Measurements from ENCODE around the gene SLC66A2. TPM values are rescaled to one million over a fixed set of nuclear protein-coding genes. Genes with fewer than 3 reads are reported as not detected.

Gene SLC66A2
- total RNA-seq, 2 experiments from 2014 or later, result 44.5 to 44.8 TPM

DNA sequence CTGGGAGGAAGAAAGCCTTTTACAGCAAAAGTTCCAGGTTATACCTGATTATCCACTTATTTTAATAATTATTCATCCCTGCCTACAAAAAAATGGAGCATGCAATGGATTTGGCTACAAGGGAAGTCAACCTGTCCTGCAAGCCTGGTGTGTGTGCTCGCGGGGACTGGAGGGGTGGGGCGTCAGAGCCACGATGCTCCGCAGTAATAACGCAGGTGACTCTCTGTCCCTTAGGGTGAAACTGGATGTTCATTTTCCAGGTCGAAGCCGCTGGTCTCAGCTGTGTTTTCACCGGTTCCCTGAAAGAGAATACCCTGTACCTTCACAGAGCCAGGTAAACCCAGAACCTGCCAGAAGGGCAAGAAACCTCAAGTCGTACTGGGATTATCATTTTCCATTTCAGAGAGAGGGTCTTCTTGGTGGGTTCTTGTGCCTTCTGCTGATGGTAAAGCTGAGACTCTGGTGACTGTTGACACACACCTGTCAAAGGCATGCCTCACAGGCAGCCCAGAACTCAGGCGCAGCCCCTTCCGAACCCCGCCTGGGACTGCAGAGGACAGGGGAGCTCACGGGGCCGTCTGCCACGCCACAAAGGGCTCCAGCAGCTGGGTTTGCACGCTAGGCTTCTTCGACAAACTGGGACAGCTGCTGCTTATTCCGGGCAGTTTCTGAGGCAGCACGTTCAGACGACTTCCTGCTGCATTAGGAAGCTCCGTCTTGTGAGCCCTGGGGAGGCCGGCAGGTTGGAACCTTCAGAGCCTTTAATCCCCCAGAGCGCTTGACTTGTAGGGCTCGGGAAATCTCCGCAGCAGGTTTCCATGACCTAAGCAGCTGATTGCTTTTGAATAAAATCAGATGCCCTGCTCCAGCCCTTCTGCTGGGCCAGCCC, 95.1 kb downstream of the SLC66A2 start:
- no peak overlapping the region for H3K4me3 ChIP-seq (ENCODE audit: low read length)
- ChIA-PET CTCF (no interaction called here), POLR2A (no interaction called here)
- Mint-ChIP-seq H3K36me3 (ENCODE audit: low read depth) (no peaks in the 10 kb centered on the region), H3K27me3 (peaks cover 17% of the 10 kb centered on the region), H3K9me3 (peaks cover under 1% of the 10 kb centered on the region), H3K4me3 (no peak overlapping the region), H3K4me1 (ENCODE audit: low read depth) (peaks cover 7% of the 10 kb centered on the region), H3K27ac (no peak overlapping the region)
- TF ChIP-seq, protein P1, sequence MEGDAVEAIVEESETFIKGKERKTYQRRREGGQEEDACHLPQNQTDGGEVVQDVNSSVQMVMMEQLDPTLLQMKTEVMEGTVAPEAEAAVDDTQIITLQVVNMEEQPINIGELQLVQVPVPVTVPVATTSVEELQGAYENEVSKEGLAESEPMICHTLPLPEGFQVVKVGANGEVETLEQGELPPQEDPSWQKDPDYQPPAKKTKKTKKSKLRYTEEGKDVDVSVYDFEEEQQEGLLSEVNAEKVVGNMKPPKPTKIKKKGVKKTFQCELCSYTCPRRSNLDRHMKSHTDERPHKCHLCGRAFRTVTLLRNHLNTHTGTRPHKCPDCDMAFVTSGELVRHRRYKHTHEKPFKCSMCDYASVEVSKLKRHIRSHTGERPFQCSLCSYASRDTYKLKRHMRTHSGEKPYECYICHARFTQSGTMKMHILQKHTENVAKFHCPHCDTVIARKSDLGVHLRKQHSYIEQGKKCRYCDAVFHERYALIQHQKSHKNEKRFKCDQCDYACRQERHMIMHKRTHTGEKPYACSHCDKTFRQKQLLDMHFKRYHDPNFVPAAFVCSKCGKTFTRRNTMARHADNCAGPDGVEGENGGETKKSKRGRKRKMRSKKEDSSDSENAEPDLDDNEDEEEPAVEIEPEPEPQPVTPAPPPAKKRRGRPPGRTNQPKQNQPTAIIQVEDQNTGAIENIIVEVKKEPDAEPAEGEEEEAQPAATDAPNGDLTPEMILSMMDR (IDR thresholded peaks at IDR 0.05), result no peak
- peaks cover 5% of the 10 kb centered on the region for H3K4me1 ChIP-seq (ENCODE audit: insufficient read depth, low read length)
- DNase-seq (peak in 5 of 14 experiments; percentile 3 to 37 (median 21)), ATAC-seq (ENCODE audit: poor library complexity) (no peak)
- intact Hi-C loops (cut with DNase I, micrococcal nuclease), result no loop called here
- no peak overlapping the region for H3K27ac ChIP-seq (ENCODE audit: low read depth in 1 of 2, low read length in 2 of 2)
- no peaks in the 10 kb centered on the region for H3K36me3 ChIP-seq (ENCODE audit: insufficient read depth, low read length)
- no peaks in the 10 kb centered on the region for H3K27me3 ChIP-seq (ENCODE audit: control insufficient read depth in 1 of 2, insufficient read depth in 2 of 2, low read length in 2 of 2)
- H3K9me3 ChIP-seq (ENCODE audit: control insufficient read depth in 1 of 2, insufficient read depth in 1 of 2, low read length in 2 of 2), result peaks cover 2 to 13% of the 10 kb centered on the region in 2 experiments

GRCh38 chr18:79855147-79855933, 96.1 kb downstream of the SLC66A2 start:
- Mint-ChIP-seq H3K27ac (no peak overlapping the region), H3K9me3 (no peaks in the 10 kb centered on the region), H3K4me1 (ENCODE audit: low read depth) (peaks cover 7% of the 10 kb centered on the region), H3K4me3 (no peak overlapping the region), H3K27me3 (peaks cover 17% of the 10 kb centered on the region), H3K36me3 (ENCODE audit: low read depth) (no peaks in the 10 kb centered on the region)
- H3K36me3 ChIP-seq (ENCODE audit: insufficient read depth, low read length), result no peaks in the 10 kb centered on the region
- H3K27ac ChIP-seq (ENCODE audit: low read depth in 1 of 2, low read length in 2 of 2), result no peak overlapping the region
- H3K27me3 ChIP-seq (ENCODE audit: control insufficient read depth in 1 of 2, insufficient read depth in 2 of 2, low read length in 2 of 2), result no peaks in the 10 kb centered on the region
- DNase-seq, result peak in 1 of 14 experiments; percentile 20
- TF ChIP-seq, protein P1 (IDR thresholded peaks at IDR 0.05), result no peak
- ChIA-PET CTCF (no interaction called here), POLR2A (no interaction called here)
- intact Hi-C loops (cut with DNase I, micrococcal nuclease), result no loop called here
- H3K4me3 ChIP-seq (ENCODE audit: low read length), result no peak overlapping the region
- peaks cover 5% of the 10 kb centered on the region for H3K4me1 ChIP-seq (ENCODE audit: insufficient read depth, low read length)
- ATAC-seq (ENCODE audit: poor library complexity), result no peak
- peaks cover 0 to 9% of the 10 kb centered on the region in 2 experiments for H3K9me3 ChIP-seq (ENCODE audit: control insufficient read depth in 1 of 2, insufficient read depth in 1 of 2, low read length in 2 of 2)

- H3K27ac ChIP-seq (ENCODE audit: low read depth in 1 of 2, low read length in 2 of 2), result no peak overlapping the region
- H3K9me3 Mint-ChIP-seq, result no peaks in the 10 kb centered on the region
- H3K4me3 Mint-ChIP-seq, result no peak overlapping the region
- CTCF ChIA-PET, result no interaction called here
- H3K27me3 ChIP-seq (ENCODE audit: control insufficient read depth in 1 of 2, insufficient read depth in 2 of 2, low read length in 2 of 2), result no peaks in the 10 kb centered on the region
- no peaks in the 10 kb centered on the region for H3K36me3 ChIP-seq (ENCODE audit: insufficient read depth, low read length)
- ATAC-seq (ENCODE audit: poor library complexity) (no peak), DNase-seq (peak in 1 of 14 experiments; percentile 31)
- H3K36me3 Mint-ChIP-seq (ENCODE audit: low read depth), result no peaks in the 10 kb centered on the region
- TF ChIP-seq, protein P1 (IDR thresholded peaks at IDR 0.05), result no peak
- intact Hi-C loops (cut with DNase I, micrococcal nuclease), result no loop called here
- H3K27me3 Mint-ChIP-seq, result peaks cover 16% of the 10 kb centered on the region
- H3K4me1 Mint-ChIP-seq (ENCODE audit: low read depth), result peaks cover 7% of the 10 kb centered on the region
- POLR2A ChIA-PET, result no interaction called here
- no peak overlapping the region for H3K4me3 ChIP-seq (ENCODE audit: low read length)
- peaks cover 5% of the 10 kb centered on the region for H3K4me1 ChIP-seq (ENCODE audit: insufficient read depth, low read length)
- no peak overlapping the region for H3K27ac Mint-ChIP-seq
- peaks cover 0 to 18% of the 10 kb centered on the region in 2 experiments for H3K9me3 ChIP-seq (ENCODE audit: control insufficient read depth in 1 of 2, insufficient read depth in 1 of 2, low read length in 2 of 2)
Measured at GRCh38 chr18:79853993-79854364, 97.5 kb downstream of the SLC66A2 start.

Data from CD4-positive, alpha-beta T cell (primary cell).